Heart left ventricle (tissue), 13 donors: Measurements from ENCODE around the gene CRISPLD2.

Source experiments
- POLR2A ChIP-seq, 2 donors: fragments of 450-650 bp; IDR thresholded peaks; one replicate each; pipeline ENCODE4 v1.6.1; 2017; ENCODE audit warnings: antibody characterized with exemption in 2 of 2, mild to moderate bottlenecking in 2 of 2, moderate library complexity in 2 of 2
- TF ChIP-seq, protein P1 (sequence below), 12 donors: fragments of 200-600 bp; sonication (generic) in 4 of 12; IDR thresholded peaks; one replicate each; pipeline versions ENCODE4 v1.5.0 to v1.8.0; 2018 to 2022; ENCODE audit warnings: antibody characterized with exemption in 12 of 12, mild to moderate bottlenecking in 5 of 12
- donor health status: ischemic (EF 13 %, LVEDD 7.1; RV severe dilation, severe dysfunction).
- donor health status: DM: no; HTN: yes; CAD: no.
- donor health status: DM: no; HTN: no; CAD: no.
- donor health status: ischemic (EF 25% LVEDD 6.9; RV normal size, moderate dysfunction).
- donor health status: ischemic (EF 25% LVEDD 5.7; RV mildly dilated, moderate dysfunction).
- donor health status: ischemic (EF 35%, LVEDD 5.7; RV mildly dilated, moderate dysfunction).
- donor health status: nonischemic (EF 11% LVEDD 7.7; RV severe dilation, severe dysfunction).
- donor health status: DM: yes; HTN: yes; CAD: no.
- donor health status: PGD.
- donor health status: ischemic (EF 29% LVEDD 5.4; RV normal size, mild dysfunction).
- donor health status: nonischemic (EF 23%, LVEDD 6.1; RV moderate dilation, normal function).

GRCh38 chr16:84869473-84869845 is 49.7 kb downstream of the CRISPLD2 start:
- TF ChIP-seq, protein P1, sequence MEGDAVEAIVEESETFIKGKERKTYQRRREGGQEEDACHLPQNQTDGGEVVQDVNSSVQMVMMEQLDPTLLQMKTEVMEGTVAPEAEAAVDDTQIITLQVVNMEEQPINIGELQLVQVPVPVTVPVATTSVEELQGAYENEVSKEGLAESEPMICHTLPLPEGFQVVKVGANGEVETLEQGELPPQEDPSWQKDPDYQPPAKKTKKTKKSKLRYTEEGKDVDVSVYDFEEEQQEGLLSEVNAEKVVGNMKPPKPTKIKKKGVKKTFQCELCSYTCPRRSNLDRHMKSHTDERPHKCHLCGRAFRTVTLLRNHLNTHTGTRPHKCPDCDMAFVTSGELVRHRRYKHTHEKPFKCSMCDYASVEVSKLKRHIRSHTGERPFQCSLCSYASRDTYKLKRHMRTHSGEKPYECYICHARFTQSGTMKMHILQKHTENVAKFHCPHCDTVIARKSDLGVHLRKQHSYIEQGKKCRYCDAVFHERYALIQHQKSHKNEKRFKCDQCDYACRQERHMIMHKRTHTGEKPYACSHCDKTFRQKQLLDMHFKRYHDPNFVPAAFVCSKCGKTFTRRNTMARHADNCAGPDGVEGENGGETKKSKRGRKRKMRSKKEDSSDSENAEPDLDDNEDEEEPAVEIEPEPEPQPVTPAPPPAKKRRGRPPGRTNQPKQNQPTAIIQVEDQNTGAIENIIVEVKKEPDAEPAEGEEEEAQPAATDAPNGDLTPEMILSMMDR (IDR thresholded peaks at IDR 0.05): no peak
- no peak for TF ChIP-seq POLR2A (IDR thresholded peaks at IDR 0.05)
